Ramos (cell line): Measurements from ENCODE around the gene GRK4.
"Not testable (repeated sequence)": the region's sequence is repeated elsewhere in the genome, so short reads cannot be mapped to it uniquely, and the experiment has no call there.

Experiments
- in situ Hi-C: fragments of 300-500 bp; cut with MboI; formaldehyde crosslinking; loops from one replicate; pipeline ENCODE4 v1.14.3; 2022; ENCODE audit warnings: low sequenced_read_pairs; ENCODE audit not compliant: unreplicated experiment

Gene GRK4

GRCh38 chr4:2930135-2930757, 33.1 kb upstream of the GRK4 start:
- in situ Hi-C loops = no loop called here

DNA sequence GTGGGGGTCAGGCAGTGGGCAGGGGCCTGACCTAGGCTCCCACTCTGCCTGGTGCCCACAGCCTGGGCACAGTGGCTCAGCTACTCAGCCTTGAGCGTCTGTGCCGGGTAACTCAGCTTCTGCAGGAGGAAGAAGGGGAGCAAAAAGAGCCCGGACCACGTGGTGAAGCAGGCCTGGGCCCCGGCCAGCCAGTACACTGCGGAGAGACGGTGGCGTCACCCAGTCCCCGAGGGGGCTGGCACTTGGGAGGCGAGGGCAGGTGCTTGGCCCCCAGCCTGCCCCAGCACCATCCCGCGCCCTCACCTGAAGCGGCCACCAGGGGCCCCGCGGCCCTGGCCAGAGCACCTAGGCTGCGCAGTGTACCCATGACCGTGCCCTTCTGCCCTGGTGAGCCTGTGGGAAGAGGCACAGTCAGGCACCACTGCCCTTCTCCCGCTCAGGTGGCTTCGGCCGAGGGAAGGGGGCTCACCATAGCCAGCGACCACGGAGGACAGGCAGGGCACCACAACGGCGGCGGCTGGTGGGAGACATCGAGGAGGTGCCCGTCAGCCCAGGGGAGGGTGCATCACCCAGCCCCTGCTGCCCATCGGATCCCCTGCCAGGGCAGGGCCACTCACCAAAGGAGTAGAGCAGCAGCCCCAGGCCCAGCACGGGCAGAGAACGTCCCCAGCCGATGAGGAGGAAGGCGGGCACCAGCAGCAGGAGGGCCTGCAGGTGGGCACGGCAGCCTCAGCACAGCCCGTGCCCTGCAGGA, 32.4 kb upstream of the GRK4 start:
- in situ Hi-C loops = no loop called here

GRCh38 chr4:2931512-2932301, 31.7 kb upstream of the GRK4 start:
- in situ Hi-C loops = no loop called here

DNA sequence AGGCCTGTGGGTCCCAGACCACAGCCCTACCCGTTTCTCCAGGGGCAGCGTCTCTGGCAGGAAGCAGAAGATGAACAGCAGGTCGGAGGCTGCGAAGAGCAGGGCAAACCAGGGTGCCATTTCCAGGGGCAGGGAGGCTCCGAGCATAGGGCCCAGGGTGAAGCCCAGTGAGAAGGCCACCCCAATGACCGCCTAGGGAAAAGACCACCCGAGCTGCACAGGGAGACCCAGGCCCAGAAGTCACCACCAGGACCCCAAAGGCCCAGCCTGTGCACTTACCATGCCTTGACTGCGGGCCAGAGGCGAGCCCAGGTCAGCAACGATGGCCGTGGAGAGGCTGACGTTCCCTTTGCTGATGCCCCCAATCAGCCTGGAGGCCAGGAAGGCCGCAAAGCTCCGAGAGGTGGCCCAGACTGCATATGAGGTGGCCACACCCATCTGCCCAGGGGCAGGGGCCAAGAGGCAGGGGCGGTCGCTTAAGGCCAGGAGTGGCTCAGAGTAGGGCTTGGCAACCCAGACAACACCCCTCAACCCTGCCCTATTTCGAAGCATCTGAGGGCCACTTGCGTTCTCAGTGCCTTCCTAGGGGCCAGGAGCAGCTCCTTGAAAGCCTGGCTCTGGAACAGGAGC, 30.9 kb upstream of the GRK4 start:
- in situ Hi-C loops = no loop called here

GRCh38 chr4:2932951-2933565, 30.3 kb upstream of the GRK4 start:
- in situ Hi-C loops = no loop called here

- in situ Hi-C loops = no loop called here
Observed at GRCh38 chr4:2933566-2934076, 29.8 kb upstream of the GRK4 start.

DNA sequence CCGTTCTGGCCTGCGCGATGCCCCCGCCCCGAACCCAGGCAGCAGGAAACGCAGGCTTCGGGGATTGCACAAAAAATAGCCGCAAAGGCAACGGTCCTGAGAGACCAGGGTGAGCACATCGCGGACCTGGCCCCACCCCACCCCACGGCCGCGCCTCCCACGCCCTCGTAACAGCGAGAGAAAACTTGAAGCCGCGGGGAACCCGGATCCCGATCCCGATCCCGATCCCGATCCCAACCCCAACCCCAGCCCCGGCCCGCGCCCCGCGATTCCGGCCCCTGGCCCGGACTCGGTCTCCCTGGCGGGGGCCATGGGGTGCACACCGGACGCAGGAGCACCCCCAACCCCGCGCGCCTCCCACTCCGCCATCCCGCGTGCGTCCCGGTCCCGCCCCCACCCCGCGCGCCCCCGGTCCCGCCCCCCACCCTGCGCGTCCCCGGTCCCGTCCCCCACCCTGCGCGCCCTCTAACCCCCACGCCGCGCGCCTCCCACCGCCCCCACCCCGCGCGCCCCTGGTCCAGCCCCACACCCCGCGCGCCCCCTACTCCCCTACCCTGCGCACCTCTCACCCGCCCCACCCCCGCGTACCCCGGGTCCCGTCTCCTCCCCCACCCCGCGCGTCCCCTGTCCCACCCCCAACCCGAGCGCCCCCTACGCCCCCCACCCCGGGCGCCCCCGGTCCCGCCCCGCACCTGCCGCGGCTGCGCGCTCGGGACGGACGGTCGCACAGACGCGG, 29.1 kb upstream of the GRK4 start:
- in situ Hi-C loops = no loop called here

DNA sequence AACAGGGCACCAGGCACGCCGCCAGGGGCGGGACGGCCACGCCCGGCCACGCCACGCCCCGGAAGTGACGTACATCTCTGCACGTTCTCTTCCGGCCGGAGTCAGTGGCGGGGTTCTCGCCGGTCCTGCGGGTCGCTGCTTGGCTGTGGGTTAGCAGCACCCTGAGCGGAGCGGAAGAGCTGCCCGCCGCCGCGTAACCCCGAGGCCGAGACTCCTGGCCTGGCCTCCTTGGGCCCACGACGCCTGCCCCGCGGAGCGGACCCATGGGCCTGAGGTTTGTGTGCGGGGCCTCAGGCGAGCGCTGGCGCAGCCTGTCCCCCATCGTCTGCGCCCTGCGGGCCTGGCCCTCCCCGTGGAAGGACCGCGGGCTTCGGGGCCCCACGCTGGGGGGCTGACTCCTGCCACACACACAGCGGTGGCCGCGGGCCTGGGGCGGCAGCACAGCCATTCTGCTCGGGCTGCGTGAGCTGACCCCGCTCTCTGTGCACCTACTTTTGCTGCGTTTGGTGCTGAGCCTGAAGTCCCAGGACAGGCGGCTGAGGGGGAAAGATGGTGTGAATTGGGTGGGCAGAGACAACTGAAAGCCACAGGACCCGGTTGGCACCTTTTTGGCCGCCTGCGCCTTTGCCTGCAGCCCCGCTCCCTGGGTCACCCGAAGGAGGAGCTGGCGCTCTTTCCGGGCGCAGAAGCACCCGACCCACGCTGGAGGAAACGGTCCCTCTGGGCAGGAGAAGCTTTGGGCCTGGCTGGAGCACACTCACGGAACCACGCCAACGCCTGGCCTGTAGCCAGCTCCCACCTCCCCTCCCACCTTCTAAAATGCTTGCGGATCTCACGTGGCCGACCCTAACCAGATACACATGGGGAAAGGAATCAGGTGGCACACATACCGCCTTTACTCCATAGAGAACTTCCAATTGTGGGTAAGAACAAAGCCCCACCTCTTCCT, 28.3 kb upstream of the GRK4 start:
- in situ Hi-C loops = no loop called here

DNA sequence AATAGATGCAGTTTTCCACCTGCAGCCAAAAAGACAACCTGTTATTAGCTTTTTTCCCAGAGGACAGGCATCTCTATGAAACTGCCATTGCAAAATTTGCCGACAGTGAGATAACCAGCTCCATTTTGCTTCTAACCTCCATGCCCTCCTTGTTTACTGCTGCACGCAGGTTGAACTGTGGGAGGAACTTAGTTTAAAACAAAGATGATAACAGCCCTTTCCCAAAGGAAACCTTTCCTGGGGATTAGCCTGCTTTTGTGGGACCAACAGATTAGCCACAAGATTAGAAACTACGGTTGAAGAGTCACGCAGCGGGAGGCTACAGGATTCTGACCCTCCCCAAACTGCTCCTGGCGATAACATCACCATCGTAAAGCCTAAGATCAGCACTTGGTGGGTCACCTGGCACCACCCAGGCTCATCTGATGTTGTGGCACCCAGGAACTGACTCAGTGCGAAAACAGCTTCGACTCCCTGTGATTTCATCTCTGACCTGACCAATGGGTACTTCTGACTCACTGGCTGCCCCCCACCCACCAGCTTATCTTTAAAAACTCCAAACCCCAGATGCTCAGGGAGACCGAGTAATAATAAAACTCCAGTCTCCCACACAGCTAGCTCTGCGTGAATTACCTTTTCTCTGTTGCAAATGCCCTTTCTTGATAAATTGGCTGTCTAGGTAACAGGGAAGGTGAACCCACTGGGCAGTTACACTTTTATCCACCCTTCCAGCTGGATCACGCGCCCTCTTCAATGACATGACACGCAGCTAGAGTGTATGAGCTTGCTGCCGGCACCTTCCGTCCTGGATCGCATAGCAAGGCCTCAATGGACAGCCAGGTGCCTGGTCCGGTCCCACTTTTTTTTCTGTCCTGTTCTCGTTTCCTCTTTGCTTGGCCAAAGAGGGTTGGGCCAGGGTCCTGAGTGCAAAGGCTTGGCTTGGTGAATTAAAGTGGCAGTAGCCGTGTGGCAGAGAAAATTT, 27.3 kb upstream of the GRK4 start:
- in situ Hi-C loops = no loop called here

DNA sequence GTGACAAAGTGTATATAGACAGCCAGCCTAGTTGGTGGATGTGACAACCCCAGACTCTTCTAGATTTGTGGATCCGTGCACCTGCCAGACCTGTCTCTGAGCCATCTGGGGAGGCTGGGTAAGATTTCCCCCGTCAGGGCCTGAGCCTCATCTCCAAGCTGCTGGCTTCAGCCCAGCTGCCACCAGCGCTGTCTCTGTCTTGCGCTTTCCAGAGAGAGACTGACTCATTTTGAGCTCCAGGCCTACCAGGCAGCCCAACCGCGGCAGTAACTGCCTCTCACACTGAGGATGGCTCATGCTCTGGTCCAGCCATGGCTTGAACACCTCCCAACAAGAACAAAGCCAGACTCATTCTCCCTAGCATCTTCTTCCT, 26.6 kb upstream of the GRK4 start:
- in situ Hi-C loops = no loop called here

- in situ Hi-C loops = no loop called here
Observed at GRCh38 chr4:2937146-2937857, 26.1 kb upstream of the GRK4 start.

GRCh38 chr4:2937986-2938385, 25.4 kb upstream of the GRK4 start:
- in situ Hi-C loops = no loop called here

DNA sequence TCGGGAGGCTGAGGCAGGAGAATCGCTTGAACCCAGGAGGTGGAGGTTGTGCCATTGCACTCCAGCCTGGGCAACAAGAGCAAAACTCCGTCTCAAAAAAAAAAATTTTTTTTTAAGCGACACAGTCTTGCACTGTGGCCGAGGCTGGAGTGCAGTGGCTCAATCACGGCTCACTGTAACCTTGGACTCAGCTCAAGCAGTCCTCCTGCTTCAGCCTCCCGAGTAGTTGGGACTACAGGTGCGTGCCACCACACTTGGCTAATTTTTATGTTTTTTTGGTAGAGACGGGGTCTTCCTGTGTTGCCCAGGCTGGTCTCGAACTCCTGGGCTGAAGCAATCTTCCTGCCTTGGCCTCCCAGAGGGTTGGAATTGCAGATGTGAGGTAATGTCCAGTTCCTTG, 25.0 kb upstream of the GRK4 start:
- in situ Hi-C loops = not testable (repeated sequence)

- in situ Hi-C loops = no loop called here
Observed at GRCh38 chr4:2938906-2939305, 24.5 kb upstream of the GRK4 start.

- in situ Hi-C loops = no loop called here
Observed at GRCh38 chr4:2939383-2940243, 23.8 kb upstream of the GRK4 start.
